ENCODE results near the gene MTMR3. TPM values are rescaled to one million over a fixed set of nuclear protein-coding genes. Genes with fewer than 3 reads are reported as not detected.

Gene MTMR3
- total RNA-seq, 1 experiment from 2014 or later: 27.0 TPM

DNA sequence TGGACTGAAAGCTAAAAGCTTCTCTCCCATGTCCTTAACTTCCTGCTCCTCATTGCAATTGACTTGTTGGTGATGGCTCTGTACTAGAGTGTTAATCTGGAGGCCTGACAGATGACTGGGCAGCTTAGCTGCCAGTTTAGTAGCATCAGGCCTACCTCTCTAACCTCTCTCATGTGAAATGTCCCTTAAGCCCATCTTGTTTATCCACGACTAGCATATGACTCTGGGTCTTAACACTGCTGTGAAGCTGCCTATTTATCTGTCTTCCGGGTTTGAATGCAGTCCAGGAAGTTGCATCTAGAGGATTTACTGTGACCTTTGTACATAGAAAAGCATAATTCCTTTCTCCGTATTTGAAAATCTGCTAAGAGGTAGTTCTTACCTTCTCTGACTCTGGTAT is 112.0 kb downstream of the MTMR3 start:
- no peak overlapping the region for H3K4me3 ChIP-seq (replicated peaks in 1 of 2; ENCODE audit: low read depth in 1 of 2, low read length in 2 of 2)
- H3K9me3 ChIP-seq (ENCODE audit: control insufficient read depth in 1 of 2, insufficient read depth in 1 of 2, low read depth in 1 of 2, low read length in 2 of 2): no peaks in the 10 kb centered on the region
- H2AFZ ChIP-seq (ENCODE audit: low read depth, low read length, poor library complexity, severe bottlenecking): no peak overlapping the region
- no peak for ATAC-seq
- no peak for DNase-seq (ENCODE audit: low read depth, low spot score)
- H3K9ac ChIP-seq (ENCODE audit: low read length): no peak overlapping the region
- peaks cover 2 to 24% of the 10 kb centered on the region in 2 experiments for H3K4me1 ChIP-seq (ENCODE audit: control insufficient read depth in 1 of 2, insufficient read depth in 2 of 2, low read length in 2 of 2)
- H3K27me3 ChIP-seq (ENCODE audit: insufficient read depth, low read length): no peaks in the 10 kb centered on the region
- ChIA-PET CTCF (interaction anchor here (3.3 kb wide), 1 partner anchor 11 kb away, joined by 25 read pairs; no protein-coding TSS in a partner anchor), POLR2A (no interaction called here), RAD21 (ENCODE audit: low non-redundant PET in 1 of 2, low total read pairs in 2 of 2, uncharacterized antibody in 2 of 2, unreplicated experiment in 2 of 2) (no interaction called here)
- no peak overlapping the region for H3K4me2 ChIP-seq (ENCODE audit: low read length)
- TF ChIP-seq EZH2 (IDR thresholded peaks at IDR 0.05) (no peak), ZNF274 (IDR thresholded peaks at IDR 0.05; ENCODE audit: low read depth, low read length) (no peak), JUND (IDR thresholded peaks at IDR 0.05) (no peak), CBX3 (IDR thresholded peaks at IDR 0.05; ENCODE audit: low read depth) (no peak)
- H4K20me1 ChIP-seq (ENCODE audit: insufficient read depth): no peaks in the 10 kb centered on the region
- no peaks in the 10 kb centered on the region for H3K79me2 ChIP-seq (ENCODE audit: insufficient read depth, low read length)
- H3K27ac ChIP-seq (ENCODE audit: low read depth, low read length): no peak overlapping the region
- no TSS peak for BruUV-seq (replicated peaks)
- intact Hi-C loops (cut with micrococcal nuclease): no loop called here
- H3K9me2 ChIP-seq (ENCODE audit: insufficient read depth): no peaks in the 10 kb centered on the region
- peaks cover 0 to 3% of the 10 kb centered on the region in 2 experiments; a peak in 2 of 4 replicates for H3K36me3 ChIP-seq (ENCODE audit: control insufficient read depth in 1 of 2, insufficient read depth in 2 of 2, low read length in 2 of 2)

- Histone ChIP-seq H3K4me3 (replicated peaks in 1 of 2; ENCODE audit: low read depth in 1 of 2, low read length in 2 of 2) (no peak overlapping the region), H2AFZ (ENCODE audit: low read depth, low read length, poor library complexity, severe bottlenecking) (no peak overlapping the region), H3K27ac (ENCODE audit: low read depth, low read length) (no peak overlapping the region), H3K4me2 (ENCODE audit: low read length) (no peak overlapping the region), H3K36me3 (ENCODE audit: control insufficient read depth in 1 of 2, insufficient read depth in 2 of 2, low read length in 2 of 2) (no peaks in the 10 kb centered on the region), H3K27me3 (ENCODE audit: insufficient read depth, low read length) (no peaks in the 10 kb centered on the region), H3K9me3 (ENCODE audit: control insufficient read depth in 1 of 2, insufficient read depth in 1 of 2, low read depth in 1 of 2, low read length in 2 of 2) (no peaks in the 10 kb centered on the region), H3K4me1 (ENCODE audit: control insufficient read depth in 1 of 2, insufficient read depth in 2 of 2, low read length in 2 of 2) (peaks cover 2 to 24% of the 10 kb centered on the region in 2 experiments), H3K9me2 (ENCODE audit: insufficient read depth) (no peaks in the 10 kb centered on the region), H3K9ac (ENCODE audit: low read length) (no peak overlapping the region), H4K20me1 (ENCODE audit: insufficient read depth) (no peaks in the 10 kb centered on the region), H3K79me2 (ENCODE audit: insufficient read depth, low read length) (no peaks in the 10 kb centered on the region)
- DNase-seq (ENCODE audit: low read depth, low spot score) (no peak), ATAC-seq (no peak)
- intact Hi-C loops (cut with micrococcal nuclease): no loop called here
- BruUV-seq (replicated peaks): no TSS peak
- TF ChIP-seq, protein P1, sequence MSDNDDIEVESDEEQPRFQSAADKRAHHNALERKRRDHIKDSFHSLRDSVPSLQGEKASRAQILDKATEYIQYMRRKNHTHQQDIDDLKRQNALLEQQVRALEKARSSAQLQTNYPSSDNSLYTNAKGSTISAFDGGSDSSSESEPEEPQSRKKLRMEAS (IDR thresholded peaks at IDR 0.05): no peak
- TF ChIP-seq ZBTB33 (IDR thresholded peaks at IDR 0.05; ENCODE audit: extremely low read depth, insufficient replicate concordance, low read length): no peak
- ChIA-PET POLR2A (no interaction called here), RAD21 (ENCODE audit: low non-redundant PET in 1 of 2, low total read pairs in 2 of 2, uncharacterized antibody in 2 of 2, unreplicated experiment in 2 of 2) (no interaction called here), CTCF (interaction anchor here (3.3 kb wide), 1 partner anchor 8 kb away, joined by 25 read pairs; no protein-coding TSS in a partner anchor)
These were observed 114.1 kb downstream of the MTMR3 start for GRCh38 chr22:29997107-29997506.

All from HCT116 (cell line).